ENCODE measurements around the gene CCDC170. TPM values are rescaled to one million over a fixed set of nuclear protein-coding genes. Genes with fewer than 3 reads are reported as not detected.
"Not testable (repeated sequence)": the region's sequence is repeated elsewhere in the genome, so short reads cannot be mapped to it uniquely, and the experiment has no call there.

CCDC170 gene
- total RNA-seq, 2 donors from 2014 or later: not detected

DNA sequence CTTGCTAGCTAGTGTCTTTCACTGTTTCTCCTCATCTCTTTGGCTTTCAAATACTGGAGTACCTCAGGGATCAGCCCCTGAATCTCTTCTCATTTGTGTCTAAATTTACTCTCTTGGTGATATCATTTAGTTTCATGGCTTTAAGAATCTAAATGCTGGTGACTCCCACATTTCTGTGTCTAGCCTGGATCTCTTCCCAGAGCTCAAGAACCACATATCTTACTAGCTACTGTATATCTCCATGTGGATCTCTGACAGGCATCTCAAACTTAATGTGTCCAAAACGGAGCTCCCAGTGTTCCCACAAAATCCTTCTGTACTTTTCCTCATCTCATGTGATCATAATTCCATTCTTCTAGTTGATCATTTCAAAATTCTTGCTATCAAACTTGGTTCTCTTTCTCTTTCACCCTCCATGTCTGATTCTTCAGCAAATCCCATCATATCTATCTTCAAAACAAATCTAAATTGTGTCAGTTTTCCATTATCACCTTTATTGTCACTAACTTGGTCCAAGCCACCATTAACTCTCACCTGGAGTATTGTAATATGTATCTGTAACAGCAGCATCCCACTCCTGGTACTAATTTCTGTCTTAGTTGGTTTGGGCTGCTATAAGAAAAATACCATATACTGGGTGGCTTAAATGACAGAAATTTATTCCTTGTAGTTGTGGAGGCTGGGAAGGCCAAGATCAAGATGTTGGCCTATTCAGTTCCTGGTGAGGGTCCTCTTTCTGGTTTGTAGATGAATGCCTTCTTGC lies 45.9 kb downstream of the CCDC170 start:
- H3K9me3 ChIP-seq (ENCODE audit: control insufficient read depth, low read length, poor library complexity, severe bottlenecking): no peaks in the 10 kb centered on the region
- Mint-ChIP-seq H3K27ac (no peak overlapping the region), H3K4me3 (no peak overlapping the region), H3K4me1 (no peaks in the 10 kb centered on the region), H3K27me3 (no peaks in the 10 kb centered on the region), H3K36me3 (ENCODE audit: low read depth) (no peaks in the 10 kb centered on the region)
- no peak for DNase-seq
- ATAC-seq: no peak

DNA sequence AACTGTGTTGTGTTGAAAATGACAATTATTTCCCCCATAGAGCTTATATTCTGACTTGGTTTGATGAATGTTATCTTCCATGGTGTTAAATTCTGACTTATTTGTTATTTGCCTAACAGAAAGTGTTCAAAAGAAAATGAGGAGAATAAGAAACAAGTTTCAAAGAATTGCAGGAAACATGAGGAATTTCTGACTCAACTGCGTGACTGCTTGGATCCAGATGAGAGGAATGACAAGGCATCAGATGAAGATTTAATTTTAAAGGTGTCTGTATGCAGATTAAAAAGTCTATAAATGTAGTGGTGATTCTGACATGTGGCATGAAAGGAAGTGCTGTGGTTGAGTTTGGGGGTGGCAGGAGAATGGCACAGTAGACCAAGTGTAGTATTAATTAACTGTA lies 50.6 kb downstream of the CCDC170 start:
- no peaks in the 10 kb centered on the region for H3K9me3 ChIP-seq (ENCODE audit: control insufficient read depth, low read length, poor library complexity, severe bottlenecking)
- ATAC-seq (no peak), DNase-seq (no peak)
- Mint-ChIP-seq H3K36me3 (ENCODE audit: low read depth) (no peaks in the 10 kb centered on the region), H3K27ac (no peak overlapping the region), H3K4me3 (no peak overlapping the region), H3K27me3 (peaks cover 7% of the 10 kb centered on the region), H3K4me1 (no peaks in the 10 kb centered on the region)

DNA sequence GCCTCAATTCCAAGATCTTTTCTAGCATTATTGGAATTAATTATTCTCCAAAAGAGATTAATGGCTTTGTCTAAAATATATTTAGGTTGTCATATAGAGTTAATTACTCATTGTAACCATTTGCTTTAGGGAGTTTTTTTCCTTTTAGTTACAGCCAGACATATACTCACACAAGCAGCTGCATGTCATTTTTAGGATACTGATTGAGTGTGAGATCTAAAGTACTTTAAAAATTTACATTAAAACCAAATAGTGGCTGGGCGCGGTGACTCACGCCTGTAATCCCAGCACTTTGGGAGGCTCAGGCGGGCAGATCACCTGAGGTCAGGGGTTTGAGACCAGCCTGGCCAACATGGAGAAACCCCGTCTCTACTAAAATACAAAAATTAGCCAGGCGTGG lies 51.1 kb downstream of the CCDC170 start:
- ATAC-seq; H3K9me3 ChIP-seq (ENCODE audit: control insufficient read depth, low read length, poor library complexity, severe bottlenecking); H3K4me3 Mint-ChIP-seq; H3K4me1 Mint-ChIP-seq; H3K27ac Mint-ChIP-seq; H3K27me3 Mint-ChIP-seq; DNase-seq; H3K36me3 Mint-ChIP-seq (ENCODE audit: low read depth): not testable (repeated sequence)

DNA sequence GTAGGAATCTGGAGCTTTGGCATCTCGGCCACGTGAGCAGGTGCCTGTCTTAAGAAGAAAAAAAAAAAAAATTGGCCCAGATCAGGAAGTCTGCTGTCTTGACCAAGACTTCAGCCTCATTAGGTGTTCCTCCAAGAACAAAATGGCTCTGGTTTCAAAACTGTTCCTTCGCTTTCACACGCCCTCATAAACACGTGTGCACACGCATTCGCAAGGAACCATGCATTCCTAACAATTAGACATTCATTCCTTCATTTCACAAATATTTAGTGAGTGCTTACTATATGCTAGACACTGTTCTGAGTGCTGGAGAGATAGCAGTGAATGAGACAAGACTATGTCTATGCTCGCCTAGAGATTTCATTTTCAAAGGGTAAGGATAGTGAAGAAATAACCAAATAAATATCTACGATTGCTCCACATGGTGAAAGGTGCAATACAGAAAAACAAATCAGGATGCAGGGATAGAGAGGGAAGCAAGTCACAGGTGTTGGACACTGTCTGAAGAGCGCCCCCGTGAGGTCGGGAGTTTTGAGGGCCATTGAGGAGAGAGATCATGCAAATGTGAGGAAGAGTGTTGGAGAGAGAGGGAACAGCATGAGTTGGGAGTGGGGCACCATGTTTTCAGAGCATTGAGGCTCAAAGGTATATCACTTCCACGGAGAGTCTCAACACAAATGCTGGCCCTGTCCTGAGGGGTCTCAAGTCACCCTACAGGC lies 53.3 kb downstream of the CCDC170 start:
- H3K4me1 Mint-ChIP-seq: no peaks in the 10 kb centered on the region
- no peaks in the 10 kb centered on the region for H3K36me3 Mint-ChIP-seq (ENCODE audit: low read depth)
- H3K27me3 Mint-ChIP-seq: peaks cover 7% of the 10 kb centered on the region
- DNase-seq (no peak), ATAC-seq (no peak)
- H3K4me3 Mint-ChIP-seq: no peak overlapping the region
- H3K27ac Mint-ChIP-seq: no peak overlapping the region
- H3K9me3 ChIP-seq (ENCODE audit: control insufficient read depth, low read length, poor library complexity, severe bottlenecking): no peaks in the 10 kb centered on the region

DNA sequence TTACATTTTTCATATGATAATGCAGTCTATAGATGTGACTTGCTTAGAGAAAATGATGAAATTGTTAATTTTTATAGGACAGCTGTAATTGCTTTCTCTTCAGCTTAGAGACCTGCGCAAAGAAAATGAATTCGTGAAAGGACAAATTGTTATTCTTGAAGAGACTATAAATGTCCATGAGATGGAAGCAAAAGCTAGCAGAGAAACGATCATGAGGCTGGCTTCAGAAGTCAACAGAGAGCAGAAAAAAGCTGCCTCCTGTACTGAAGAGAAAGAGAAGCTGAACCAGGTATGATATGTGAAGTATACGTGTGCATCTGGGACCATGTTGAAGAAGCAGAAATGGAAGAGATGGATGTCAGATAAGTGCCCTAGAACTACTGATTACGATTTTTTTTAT lies 54.4 kb downstream of the CCDC170 start:
- Mint-ChIP-seq H3K4me3 (no peak overlapping the region), H3K27ac (no peak overlapping the region), H3K36me3 (ENCODE audit: low read depth) (no peaks in the 10 kb centered on the region), H3K27me3 (peaks cover 7% of the 10 kb centered on the region), H3K4me1 (no peaks in the 10 kb centered on the region)
- no peak for ATAC-seq
- DNase-seq: no peak
- no peaks in the 10 kb centered on the region for H3K9me3 ChIP-seq (ENCODE audit: control insufficient read depth, low read length, poor library complexity, severe bottlenecking)

DNA sequence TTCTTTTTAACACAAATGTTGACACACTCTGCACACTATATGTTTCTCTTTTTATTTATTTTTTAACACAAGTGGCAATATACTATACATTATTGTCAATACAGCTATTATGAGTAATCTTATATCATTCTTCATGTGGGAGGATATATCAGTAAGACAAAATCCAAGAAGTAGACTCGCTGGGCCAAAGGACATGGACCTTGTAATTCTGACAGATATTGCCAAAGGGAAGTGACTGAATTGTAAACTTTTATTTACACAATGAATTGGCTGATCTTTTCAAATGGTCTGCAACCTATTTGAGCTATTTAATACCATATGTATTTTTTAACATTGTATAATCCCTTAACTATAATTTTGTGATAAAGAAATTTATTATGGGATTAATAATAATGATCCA lies 56.0 kb downstream of the CCDC170 start:
- H3K9me3 ChIP-seq (ENCODE audit: control insufficient read depth, low read length, poor library complexity, severe bottlenecking): no peaks in the 10 kb centered on the region
- Mint-ChIP-seq H3K4me1 (no peaks in the 10 kb centered on the region), H3K27me3 (peaks cover 7% of the 10 kb centered on the region), H3K36me3 (ENCODE audit: low read depth) (no peaks in the 10 kb centered on the region), H3K27ac (no peak overlapping the region), H3K4me3 (no peak overlapping the region)
- DNase-seq (no peak), ATAC-seq (no peak)

DNA sequence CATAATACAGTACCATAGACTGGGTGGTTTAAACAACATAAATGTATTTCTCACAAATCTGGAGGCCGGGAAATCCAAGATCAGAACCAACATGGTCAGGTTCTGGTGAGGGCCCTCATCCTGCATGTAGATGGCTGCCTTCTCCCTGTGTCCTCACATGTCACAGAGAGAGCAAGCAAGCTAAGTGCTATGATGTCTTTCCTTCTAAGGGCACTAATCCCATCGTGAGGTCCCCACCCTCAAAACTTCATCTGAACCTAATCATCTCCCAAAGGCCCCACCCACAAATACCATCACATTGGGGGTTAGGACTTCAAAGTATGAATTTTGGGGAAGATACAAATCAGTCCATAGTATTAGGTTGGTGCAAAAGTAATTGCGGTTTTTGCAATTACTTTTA lies 56.8 kb downstream of the CCDC170 start:
- Mint-ChIP-seq H3K4me1 (no peaks in the 10 kb centered on the region), H3K4me3 (no peak overlapping the region), H3K27me3 (peaks cover 7% of the 10 kb centered on the region), H3K27ac (no peak overlapping the region), H3K36me3 (ENCODE audit: low read depth) (no peaks in the 10 kb centered on the region)
- no peak for DNase-seq
- no peaks in the 10 kb centered on the region for H3K9me3 ChIP-seq (ENCODE audit: control insufficient read depth, low read length, poor library complexity, severe bottlenecking)
- ATAC-seq: no peak

DNA sequence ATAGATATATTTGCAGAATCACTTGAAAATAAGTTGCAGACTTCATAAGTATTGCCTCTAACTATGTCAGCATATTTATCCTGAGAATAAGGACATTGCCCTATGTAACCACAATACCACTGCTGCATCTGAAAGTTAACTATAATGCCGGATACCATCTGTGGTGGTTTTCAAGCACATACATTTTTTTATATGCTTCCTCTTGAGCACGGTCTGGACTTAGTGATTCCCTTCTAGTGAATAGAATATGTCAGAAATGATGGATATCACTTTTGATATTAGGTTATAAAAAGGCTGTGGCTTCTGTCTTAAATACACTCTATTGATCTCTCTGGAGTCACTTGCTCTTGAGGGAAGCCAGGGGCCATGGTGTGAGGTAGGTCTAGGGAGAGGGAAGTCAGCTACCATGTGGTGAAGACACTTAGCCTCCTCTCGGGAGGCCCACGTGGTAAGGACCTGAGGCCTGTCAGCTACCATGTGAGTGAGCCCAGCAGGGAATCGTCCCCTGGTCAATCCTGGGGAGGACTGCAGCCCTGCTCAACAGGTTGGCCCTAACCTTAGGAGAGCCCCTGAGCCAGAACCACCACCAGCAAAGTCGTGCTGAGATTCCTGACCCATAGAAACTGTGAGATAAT lies 57.5 kb downstream of the CCDC170 start:
- H3K9me3 ChIP-seq (ENCODE audit: control insufficient read depth, low read length, poor library complexity, severe bottlenecking): no peaks in the 10 kb centered on the region
- peaks cover 4% of the 10 kb centered on the region for H3K27me3 Mint-ChIP-seq
- H3K27ac Mint-ChIP-seq: no peak overlapping the region
- H3K4me1 Mint-ChIP-seq: no peaks in the 10 kb centered on the region
- DNase-seq (no peak), ATAC-seq (no peak)
- H3K4me3 Mint-ChIP-seq: no peak overlapping the region
- H3K36me3 Mint-ChIP-seq (ENCODE audit: low read depth): no peaks in the 10 kb centered on the region

DNA sequence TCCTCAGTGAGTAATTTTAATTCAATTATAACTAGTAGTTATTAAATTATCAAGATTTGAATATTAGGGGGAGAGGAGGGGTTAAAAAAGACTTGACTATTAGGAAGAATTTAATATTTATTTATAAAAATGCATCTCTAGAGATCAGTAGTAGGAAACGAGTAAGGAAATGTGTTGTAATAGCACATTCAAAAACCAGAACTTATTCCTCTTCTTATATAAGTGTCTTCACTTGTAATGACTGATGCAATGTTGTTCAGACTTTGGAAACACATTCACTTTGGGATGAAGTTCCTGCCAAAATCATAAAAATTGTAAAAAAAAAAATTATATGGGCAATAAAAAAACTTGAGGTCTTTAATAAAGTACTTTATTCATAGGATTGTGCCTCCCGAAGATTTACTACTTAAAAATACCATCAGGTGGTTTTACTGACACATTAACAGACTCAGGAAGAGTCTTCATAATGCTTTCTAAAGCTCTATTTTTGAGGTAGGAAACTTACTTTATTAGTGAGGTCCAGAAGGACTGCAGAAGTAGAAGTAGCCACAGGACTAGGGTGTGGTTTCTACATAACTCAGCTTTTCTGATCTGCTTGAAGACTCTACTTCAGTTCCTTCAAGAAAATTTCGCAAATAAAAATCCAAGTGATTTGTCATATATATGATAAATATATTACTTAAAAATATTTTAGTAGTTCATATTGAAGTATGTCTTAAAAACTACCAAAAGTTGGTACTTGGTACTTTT lies 59.8 kb downstream of the CCDC170 start:
- Mint-ChIP-seq H3K27ac (no peak overlapping the region), H3K27me3 (no peaks in the 10 kb centered on the region), H3K36me3 (ENCODE audit: low read depth) (no peaks in the 10 kb centered on the region), H3K4me3 (no peak overlapping the region), H3K4me1 (no peaks in the 10 kb centered on the region)
- no peaks in the 10 kb centered on the region for H3K9me3 ChIP-seq (ENCODE audit: control insufficient read depth, low read length, poor library complexity, severe bottlenecking)
- ATAC-seq (no peak), DNase-seq (no peak)

DNA sequence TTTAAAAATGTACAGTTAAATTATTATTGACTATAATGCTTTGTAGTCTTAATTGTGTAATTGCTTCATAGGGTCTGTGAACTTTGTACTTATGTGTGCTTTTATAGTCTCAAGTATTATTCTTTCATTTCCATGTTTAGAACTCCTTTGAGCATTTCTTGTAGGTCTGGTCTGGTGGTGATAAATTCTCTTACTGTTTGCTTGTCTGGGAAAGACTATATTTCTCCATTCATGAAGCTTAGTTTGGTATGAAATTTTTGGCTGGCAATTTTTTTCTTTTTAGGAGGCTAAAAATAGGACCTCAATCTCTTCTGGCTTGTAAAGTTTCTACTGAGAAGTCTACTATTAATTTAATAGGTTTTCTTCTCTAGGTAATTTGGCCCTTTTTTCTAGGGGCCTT lies 67.4 kb downstream of the CCDC170 start:
- Mint-ChIP-seq H3K4me3 (no peak overlapping the region), H3K27ac (no peak overlapping the region)
- no peak for DNase-seq

DNA sequence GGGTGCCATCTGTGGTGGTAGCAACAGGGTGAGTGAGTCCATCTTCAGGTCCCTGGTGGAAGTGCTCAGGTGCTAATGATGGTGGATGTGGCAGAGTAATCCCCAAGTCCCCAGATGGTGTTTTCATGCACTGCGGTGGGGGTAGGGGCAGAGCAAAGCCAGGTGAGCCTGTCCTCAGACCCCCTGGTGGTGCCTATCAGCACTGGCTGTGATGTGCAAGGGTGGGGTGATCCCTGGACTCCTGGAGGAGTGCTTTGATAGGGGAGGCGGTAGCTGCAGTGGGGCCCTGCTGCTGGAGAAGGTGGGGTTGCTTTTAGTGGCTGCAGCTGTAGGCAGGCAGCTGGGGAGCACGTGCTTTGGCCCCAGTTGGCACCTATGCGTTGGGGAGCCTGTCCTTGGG lies 70.8 kb downstream of the CCDC170 start:
- H3K27me3 Mint-ChIP-seq: no peaks in the 10 kb centered on the region
- DNase-seq (no peak), ATAC-seq (no peak)
- no peaks in the 10 kb centered on the region for H3K4me1 Mint-ChIP-seq
- peaks cover 4% of the 10 kb centered on the region for H3K9me3 ChIP-seq (ENCODE audit: control insufficient read depth, low read length, poor library complexity, severe bottlenecking)
- no peak overlapping the region for H3K4me3 Mint-ChIP-seq
- H3K27ac Mint-ChIP-seq: no peak overlapping the region
- H3K36me3 Mint-ChIP-seq (ENCODE audit: low read depth): no peaks in the 10 kb centered on the region

More for the DNA sequence above, 67.4 kb downstream of the CCDC170 start:
- Mint-ChIP-seq H3K4me1 (no peaks in the 10 kb centered on the region), H3K27me3 (no peaks in the 10 kb centered on the region), H3K36me3 (ENCODE audit: low read depth) (no peaks in the 10 kb centered on the region)
- peaks cover 4% of the 10 kb centered on the region for H3K9me3 ChIP-seq (ENCODE audit: control insufficient read depth, low read length, poor library complexity, severe bottlenecking)
- no peak for ATAC-seq

DNA sequence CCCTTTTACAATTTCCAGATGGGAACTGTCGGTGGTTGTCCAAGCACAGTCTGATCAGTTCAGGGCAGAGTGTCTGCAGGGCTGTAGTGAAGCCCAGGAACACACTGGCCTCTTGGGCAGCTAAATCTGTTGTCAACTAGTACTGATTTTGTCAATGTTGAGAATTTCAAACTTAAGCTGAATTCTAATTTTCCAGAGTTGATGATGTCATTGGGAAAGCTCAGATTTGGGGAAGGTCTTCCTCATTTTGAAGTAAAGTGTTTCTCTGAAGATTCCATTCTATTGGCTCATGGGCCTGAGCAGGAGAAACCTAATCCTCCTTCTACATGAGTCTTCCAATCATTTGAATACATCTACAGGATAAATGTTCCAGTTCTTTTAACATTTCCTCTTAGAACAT lies 72.1 kb downstream of the CCDC170 start:
- Mint-ChIP-seq H3K36me3 (ENCODE audit: low read depth) (no peaks in the 10 kb centered on the region), H3K27me3 (no peaks in the 10 kb centered on the region), H3K4me3 (no peak overlapping the region), H3K4me1 (no peaks in the 10 kb centered on the region), H3K27ac (no peak overlapping the region)
- no peak for DNase-seq
- H3K9me3 ChIP-seq (ENCODE audit: control insufficient read depth, low read length, poor library complexity, severe bottlenecking): peaks cover 4% of the 10 kb centered on the region
- ATAC-seq: no peak

DNA sequence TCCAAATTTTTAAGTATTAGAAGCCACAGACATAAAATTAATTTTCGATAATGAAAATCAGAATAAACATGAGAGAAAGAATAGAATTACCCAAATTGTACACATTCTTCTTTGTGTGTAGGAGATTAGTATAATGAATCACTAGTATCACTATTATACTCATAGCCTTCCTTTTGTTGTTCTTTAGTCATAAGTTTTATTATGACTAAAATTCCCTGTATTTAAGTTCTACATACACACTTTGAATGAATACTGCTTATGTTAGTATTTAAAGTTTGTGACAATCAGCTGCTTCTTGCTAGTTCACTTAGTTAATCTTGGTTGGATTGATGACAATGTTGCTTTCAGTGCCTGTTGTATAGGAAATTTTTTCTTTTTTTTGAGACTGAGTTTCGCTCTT lies 72.7 kb downstream of the CCDC170 start:
- H3K36me3 Mint-ChIP-seq (ENCODE audit: low read depth): no peaks in the 10 kb centered on the region
- no peaks in the 10 kb centered on the region for H3K4me1 Mint-ChIP-seq
- ATAC-seq (no peak), DNase-seq (no peak)
- H3K27ac Mint-ChIP-seq: no peak overlapping the region
- H3K27me3 Mint-ChIP-seq: no peaks in the 10 kb centered on the region
- peaks cover 4% of the 10 kb centered on the region for H3K9me3 ChIP-seq (ENCODE audit: control insufficient read depth, low read length, poor library complexity, severe bottlenecking)
- no peak overlapping the region for H3K4me3 Mint-ChIP-seq

Measured in T-helper 17 cell (primary cell).